Activated naive CD4-positive, alpha-beta T cell treated with anti-CD3 and anti-CD28 coated beads, Interleukin-2, amount 10 ng/mL, durations not matched to agents 7 days and 5 days (primary cell): ENCODE data around the gene RAB40B.
A peak's percentile ranks its signal among the peaks of the same experiment; 100 is the strongest.

ENCODE experiments used
- CTCF ChIA-PET: fragments of 350-600 bp; sonication (Branson Sonifier 250); formaldehyde crosslinking; loops from one replicate; lab custom pipeline; 2021; ENCODE audit warnings: antibody characterized with exemption; lab: Charles Lee
- DNase-seq: peaks from one replicate; pipeline ENCODE4 v3.0.0-alpha.2; 2020
- H3K27ac Mint-ChIP-seq: one replicate; pipeline ENCODE4 v1.8.0; 2021; ENCODE audit warnings: mild to moderate bottlenecking, moderate library complexity, mixed read lengths
- H3K27me3 Mint-ChIP-seq: one replicate; pipeline ENCODE4 v1.8.0; 2021; ENCODE audit warnings: mild to moderate bottlenecking, mixed read lengths
- H3K36me3 Mint-ChIP-seq: one replicate; pipeline ENCODE4 v1.8.0; 2021; ENCODE audit warnings: mixed read lengths
- H3K4me1 Mint-ChIP-seq: one replicate; pipeline ENCODE4 v1.8.0; 2021; ENCODE audit warnings: mixed read lengths
- H3K4me3 Mint-ChIP-seq: one replicate; pipeline ENCODE4 v1.8.0; 2021; ENCODE audit warnings: mild to moderate bottlenecking, moderate library complexity, mixed read lengths
- H3K9me3 Mint-ChIP-seq: one replicate; pipeline ENCODE4 v1.8.0; 2021; ENCODE audit warnings: mixed read lengths

The RAB40B gene

DNA sequence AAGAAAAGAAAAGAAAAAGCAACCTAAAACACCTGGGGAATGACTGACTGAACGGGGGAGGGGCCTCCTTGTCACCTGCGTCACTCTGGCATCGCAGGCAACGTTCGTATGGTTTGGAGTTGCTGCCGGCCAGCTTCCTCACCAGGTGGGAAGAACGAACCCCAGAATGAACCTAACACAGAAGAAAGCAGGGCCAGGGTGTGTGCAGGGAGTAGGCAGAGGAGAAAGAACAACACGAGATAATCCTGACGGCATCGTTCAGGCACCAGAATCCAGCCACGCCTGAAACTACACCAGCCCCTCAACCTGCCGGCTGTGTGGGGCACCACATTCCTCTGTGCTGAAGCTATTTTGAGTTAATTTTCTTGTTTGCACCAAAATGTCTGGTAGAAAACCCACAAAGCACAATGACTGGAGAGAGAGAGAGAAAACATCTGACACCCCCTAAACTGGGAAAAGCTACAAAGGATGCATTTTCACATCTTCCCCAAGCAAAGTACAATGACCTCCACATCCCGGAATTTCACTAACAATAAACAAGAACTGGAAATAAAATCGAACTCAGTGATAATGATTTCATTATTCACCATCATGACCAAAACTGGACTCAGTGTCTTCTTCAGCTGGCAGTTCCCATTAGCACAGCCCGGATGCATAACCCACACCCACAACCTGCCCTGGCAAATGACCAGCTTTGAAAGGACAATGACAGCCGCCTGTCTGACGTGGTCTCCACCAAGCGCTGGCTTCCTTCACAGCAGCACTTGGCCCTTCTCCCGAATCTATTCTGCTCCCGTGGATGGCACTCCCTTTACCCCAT lies 23.6 kb downstream of the RAB40B start:
- H3K4me3 Mint-ChIP-seq: no peak overlapping the region
- H3K4me1 Mint-ChIP-seq: no peaks in the 10 kb centered on the region
- peaks cover 6% of the 10 kb centered on the region for H3K27me3 Mint-ChIP-seq
- no peak overlapping the region for H3K27ac Mint-ChIP-seq
- no peaks in the 10 kb centered on the region for H3K9me3 Mint-ChIP-seq
- no peak for DNase-seq
- no peaks in the 10 kb centered on the region for H3K36me3 Mint-ChIP-seq
- CTCF ChIA-PET: interaction anchor here (1.0 kb wide), 1 partner anchor 104 kb away, joined by 3 read pairs; no protein-coding TSS in a partner anchor

DNA sequence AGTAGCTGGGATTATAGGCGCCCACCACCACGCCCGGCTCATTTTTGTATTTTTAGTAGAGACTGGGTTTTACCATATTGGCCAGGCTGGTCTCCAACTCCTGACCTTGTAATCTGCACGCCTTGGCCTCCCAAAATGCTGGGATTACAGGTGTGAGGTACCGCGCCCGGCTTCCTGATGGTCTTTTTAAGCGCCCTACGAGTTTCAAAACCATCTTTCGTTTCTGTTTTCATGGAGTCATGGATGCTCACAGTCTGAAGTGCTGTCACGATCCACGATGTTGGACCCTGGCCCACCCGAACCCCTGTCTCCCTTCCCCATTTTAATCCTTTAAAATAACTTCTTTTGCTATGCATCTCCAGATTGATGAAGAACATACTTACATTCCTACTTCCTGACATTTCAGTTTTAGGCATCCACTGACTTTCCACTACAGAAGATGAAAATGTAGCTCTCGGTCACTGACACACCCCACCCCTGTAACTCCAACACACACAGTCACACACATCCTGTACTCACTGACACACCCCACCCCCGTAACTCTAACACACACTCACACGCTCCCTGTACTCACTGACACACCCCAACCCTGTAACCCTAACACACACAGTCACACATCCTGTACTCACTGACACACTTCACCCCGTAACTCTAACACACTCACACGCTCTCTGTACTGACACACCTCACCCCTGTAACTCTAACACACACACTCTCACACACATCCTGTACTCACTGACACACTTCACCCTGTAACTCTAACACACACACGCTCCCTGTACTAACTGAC lies 27.6 kb downstream of the RAB40B start:
- Mint-ChIP-seq H3K27me3 (peaks cover 9% of the 10 kb centered on the region), H3K4me3 (no peak overlapping the region), H3K36me3 (no peaks in the 10 kb centered on the region), H3K9me3 (no peaks in the 10 kb centered on the region), H3K27ac (no peak overlapping the region), H3K4me1 (peaks cover 3% of the 10 kb centered on the region)
- CTCF ChIA-PET: no interaction called here
- DNase-seq: no peak

DNA sequence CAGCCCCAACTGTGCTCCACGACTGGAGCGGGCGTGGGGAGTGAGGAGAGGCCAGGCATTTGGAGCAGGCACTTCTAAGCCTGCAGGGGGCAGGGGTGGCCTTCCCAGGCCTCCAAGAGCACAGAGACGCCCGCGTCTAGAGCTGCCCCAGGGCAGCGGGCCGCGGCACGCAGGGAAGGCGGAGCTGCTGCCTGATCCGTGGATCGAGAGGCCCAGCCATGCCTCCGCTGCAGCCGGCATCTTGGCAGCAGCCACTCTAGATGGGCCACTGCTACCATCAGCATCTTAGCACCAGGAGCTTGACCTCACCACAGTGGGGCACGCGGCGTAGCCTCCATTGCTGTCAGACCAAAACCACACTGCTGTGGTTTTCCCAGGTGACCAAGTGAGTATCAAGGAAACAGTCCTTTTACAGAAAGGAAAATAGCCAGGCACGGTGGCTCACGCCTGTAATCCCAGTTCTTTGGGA lies 29.8 kb downstream of the RAB40B start:
- H3K4me3 Mint-ChIP-seq: no peak overlapping the region
- no peaks in the 10 kb centered on the region for H3K36me3 Mint-ChIP-seq
- peaks cover 3% of the 10 kb centered on the region for H3K4me1 Mint-ChIP-seq
- H3K27ac Mint-ChIP-seq: no peak overlapping the region
- CTCF ChIA-PET: interaction anchor here (0.6 to 1.7 kb wide), 11 partner anchors 9 to 112 kb away, joined by 3 to 9 read pairs (median 4); partner anchors contain the start of gene FN3KRP
- DNase-seq: peak; percentile 64
- peaks cover 8% of the 10 kb centered on the region for H3K27me3 Mint-ChIP-seq
- H3K9me3 Mint-ChIP-seq: no peaks in the 10 kb centered on the region

DNA sequence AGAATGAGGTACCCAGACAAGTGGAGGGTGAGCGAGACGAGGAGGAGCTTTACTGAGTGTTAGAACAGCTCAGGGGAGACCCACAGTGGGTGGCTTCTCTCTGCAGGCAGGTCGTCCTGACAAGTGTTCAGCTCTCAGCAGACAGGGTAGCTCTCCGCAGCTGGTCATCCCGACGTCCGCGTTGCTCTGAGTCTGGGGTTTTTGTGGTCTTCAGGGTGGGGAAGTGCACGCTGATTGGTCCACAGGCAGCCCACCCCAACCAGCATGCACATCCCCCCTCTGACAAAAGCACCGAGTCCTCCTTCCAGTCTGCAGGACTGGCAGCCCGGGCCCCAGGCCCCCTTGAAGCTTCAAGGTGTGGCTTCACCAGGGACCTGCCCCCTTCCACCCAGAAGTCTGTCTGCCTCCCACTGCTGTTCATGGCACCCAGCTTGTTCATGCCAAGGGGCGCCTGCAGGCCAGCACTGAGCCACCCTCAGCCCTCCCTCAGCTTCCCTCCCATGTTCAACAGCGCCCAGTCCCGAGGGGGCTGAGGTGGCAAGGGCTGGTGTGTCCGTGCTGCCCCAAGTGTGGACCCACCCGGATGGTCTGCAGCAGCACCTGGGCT lies 30.4 kb downstream of the RAB40B start:
- H3K27me3 Mint-ChIP-seq: peaks cover 8% of the 10 kb centered on the region
- H3K27ac Mint-ChIP-seq: no peak overlapping the region
- DNase-seq: no peak
- no peaks in the 10 kb centered on the region for H3K9me3 Mint-ChIP-seq
- CTCF ChIA-PET: interaction anchor here (0.7 to 1.5 kb wide), 8 partner anchors 9 to 243 kb away, joined by 3 to 9 read pairs (median 4); no protein-coding TSS in a partner anchor
- peaks cover 3% of the 10 kb centered on the region for H3K4me1 Mint-ChIP-seq
- H3K4me3 Mint-ChIP-seq: no peak overlapping the region
- no peaks in the 10 kb centered on the region for H3K36me3 Mint-ChIP-seq

DNA sequence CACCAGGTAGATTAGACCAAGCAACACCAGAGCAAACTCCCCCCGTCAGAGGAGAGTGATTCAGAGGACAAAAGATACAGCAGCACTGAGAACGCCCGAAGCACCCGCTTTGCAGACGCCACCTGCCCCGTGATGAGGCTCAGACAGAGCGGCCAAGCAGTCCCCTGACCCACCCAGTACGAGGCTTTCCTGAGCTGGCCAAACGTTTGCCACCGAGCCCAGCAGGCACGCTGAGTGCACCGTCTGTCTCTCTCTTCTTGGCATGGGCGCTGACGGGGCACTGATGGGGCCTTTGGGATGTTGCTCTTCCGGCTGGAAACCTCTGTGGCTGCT lies 30.9 kb downstream of the RAB40B start:
- Mint-ChIP-seq H3K27me3 (peaks cover 8% of the 10 kb centered on the region), H3K36me3 (no peaks in the 10 kb centered on the region), H3K27ac (no peak overlapping the region), H3K4me1 (peaks cover 3% of the 10 kb centered on the region), H3K4me3 (no peak overlapping the region), H3K9me3 (no peaks in the 10 kb centered on the region)
- CTCF ChIA-PET: interaction anchor here (0.9 to 1.5 kb wide), 4 partner anchors 99 to 244 kb away, joined by 3 to 9 read pairs (median 4); no protein-coding TSS in a partner anchor
- DNase-seq: no peak

DNA sequence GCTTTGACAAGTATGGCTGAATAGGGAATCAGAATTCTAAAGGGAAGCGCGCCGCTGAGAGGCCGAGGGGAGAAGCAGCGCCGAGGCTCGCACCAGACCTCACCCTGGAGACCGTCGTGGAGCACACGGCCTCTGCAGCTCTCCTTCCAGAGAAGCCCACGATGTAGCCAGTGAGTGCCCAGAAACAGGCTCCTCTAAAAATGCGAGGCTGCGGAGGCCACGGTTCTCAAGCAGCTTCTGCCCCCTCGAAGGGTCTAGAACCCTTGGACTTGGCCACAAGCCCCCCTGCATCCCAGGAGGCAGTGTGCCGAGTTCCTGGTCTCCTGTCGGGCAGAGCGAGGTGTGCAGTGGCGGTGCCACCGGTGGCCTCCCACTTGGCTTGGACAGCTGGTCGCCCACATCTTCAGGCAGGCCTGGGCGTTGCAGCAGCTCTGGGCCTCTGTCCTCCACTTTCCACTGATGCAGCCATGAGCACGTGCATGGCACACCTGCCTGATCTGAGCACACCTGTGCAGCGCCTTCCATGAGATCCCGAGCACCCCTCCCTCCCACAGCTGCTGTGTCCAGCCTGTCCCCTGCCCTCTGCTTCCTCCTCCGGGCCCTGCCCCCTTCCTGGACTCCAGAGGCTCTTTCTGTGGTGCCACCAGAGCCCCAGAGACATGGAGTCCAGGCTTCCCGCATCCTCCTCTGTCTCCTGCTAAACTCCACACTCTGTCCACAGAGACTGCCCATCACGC lies 31.4 kb downstream of the RAB40B start:
- Mint-ChIP-seq H3K9me3 (no peaks in the 10 kb centered on the region), H3K4me1 (peaks cover 3% of the 10 kb centered on the region), H3K27me3 (peaks cover 8% of the 10 kb centered on the region), H3K27ac (no peak overlapping the region), H3K4me3 (no peak overlapping the region), H3K36me3 (no peaks in the 10 kb centered on the region)
- CTCF ChIA-PET: interaction anchor here (0.9 kb wide), 1 partner anchor 244 kb away, joined by 3 read pairs; no protein-coding TSS in a partner anchor
- DNase-seq: no peak

DNA sequence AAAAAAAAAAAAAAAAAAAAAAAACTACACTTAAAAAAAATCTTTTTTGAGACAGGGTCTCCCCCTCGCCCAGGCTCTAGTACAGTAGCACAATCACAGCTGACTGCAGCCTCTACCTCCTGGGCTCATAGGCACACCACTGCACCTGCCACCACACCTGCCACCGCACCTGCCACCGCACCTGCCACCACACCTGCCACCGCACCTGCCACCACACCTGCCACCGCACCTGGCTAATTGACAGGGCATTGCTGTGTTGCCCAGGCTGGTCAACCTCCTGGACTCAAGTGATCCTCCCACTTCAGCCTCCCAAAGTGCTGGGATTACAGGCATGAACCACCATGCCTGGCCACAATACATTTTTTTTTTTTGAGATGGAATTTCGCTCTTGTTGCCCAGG lies 32.6 kb downstream of the RAB40B start:
- Mint-ChIP-seq H3K4me1 (peaks cover 3% of the 10 kb centered on the region), H3K36me3 (no peaks in the 10 kb centered on the region), H3K4me3 (no peak overlapping the region), H3K9me3 (no peaks in the 10 kb centered on the region), H3K27me3 (peaks cover 8% of the 10 kb centered on the region), H3K27ac (no peak overlapping the region)
- DNase-seq: no peak
- CTCF ChIA-PET: no interaction called here

DNA sequence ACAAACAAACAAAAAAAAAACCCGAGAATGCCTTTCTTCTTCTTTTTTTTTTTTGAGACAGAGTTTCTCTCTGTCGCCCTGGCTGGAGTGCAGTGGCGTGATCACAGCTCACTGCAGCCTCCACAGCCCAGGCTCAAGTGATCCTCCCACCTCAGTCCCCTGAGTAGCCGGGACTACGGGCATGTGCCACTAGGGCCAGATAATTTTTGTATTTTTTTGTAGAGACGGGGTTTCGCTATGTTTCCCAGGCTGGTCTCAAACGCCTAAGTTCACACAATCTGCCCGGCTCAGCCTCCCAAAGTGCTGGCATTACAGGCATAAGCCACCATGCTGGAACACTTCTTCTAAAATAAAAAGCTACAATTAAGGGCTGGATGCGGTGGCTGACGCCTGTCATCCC lies 33.3 kb downstream of the RAB40B start:
- CTCF ChIA-PET: interaction anchor here (0.6 kb wide), 1 partner anchor 113 kb away, joined by 4 read pairs; no protein-coding TSS in a partner anchor
- H3K9me3 Mint-ChIP-seq: peaks cover 2% of the 10 kb centered on the region
- H3K27me3 Mint-ChIP-seq: peaks cover 8% of the 10 kb centered on the region
- no peak overlapping the region for H3K4me3 Mint-ChIP-seq
- no peaks in the 10 kb centered on the region for H3K36me3 Mint-ChIP-seq
- no peak for DNase-seq
- H3K4me1 Mint-ChIP-seq: peaks cover 3% of the 10 kb centered on the region
- no peak overlapping the region for H3K27ac Mint-ChIP-seq

DNA sequence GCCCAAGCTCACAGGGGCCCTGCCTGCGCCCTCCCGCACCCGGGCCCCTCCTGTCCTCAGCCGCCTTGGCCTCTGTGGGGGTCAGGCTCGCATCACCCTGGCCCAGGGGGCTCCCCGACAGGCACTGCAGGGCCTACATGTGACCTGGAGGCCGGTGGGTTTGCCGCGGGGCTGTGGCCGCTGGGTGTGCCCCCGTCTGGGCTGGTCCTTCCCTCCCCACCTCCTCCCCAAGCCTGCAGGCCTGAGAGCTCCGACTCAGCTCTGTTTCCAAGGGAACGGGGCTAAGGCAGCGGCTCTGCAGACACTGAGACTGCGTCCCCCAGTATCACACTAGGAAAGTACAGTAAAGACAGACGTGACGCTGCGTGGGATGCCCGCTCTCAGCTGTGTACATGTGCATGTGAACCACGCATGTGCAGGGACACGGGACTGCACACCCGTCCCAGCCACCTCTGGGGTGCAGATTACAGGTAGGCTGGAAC lies 33.8 kb downstream of the RAB40B start:
- Mint-ChIP-seq H3K36me3 (no peaks in the 10 kb centered on the region), H3K27ac (no peak overlapping the region), H3K4me3 (no peak overlapping the region), H3K9me3 (peaks cover 6% of the 10 kb centered on the region), H3K27me3 (peaks cover 8% of the 10 kb centered on the region), H3K4me1 (peaks cover 3% of the 10 kb centered on the region)
- CTCF ChIA-PET: interaction anchor here (0.6 kb wide), 1 partner anchor 114 kb away, joined by 4 read pairs; no protein-coding TSS in a partner anchor
- DNase-seq: no peak

DNA sequence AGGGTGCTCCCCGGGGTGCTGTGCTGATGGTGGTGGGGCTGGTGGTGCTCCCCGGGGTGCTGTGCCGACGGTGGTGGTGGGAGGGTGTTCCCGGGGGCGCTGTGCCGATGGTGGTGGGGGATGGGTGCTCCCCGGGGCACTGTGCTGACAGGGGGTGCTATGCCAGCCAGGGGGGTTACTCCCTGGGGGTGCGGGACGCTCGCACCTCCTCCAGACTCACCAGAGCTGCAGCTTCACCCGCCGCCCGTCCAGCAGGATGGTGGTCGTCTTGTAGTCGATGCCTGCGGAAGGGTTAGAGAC lies 34.3 kb downstream of the RAB40B start:
- no peak for DNase-seq
- peaks cover 8% of the 10 kb centered on the region for H3K27me3 Mint-ChIP-seq
- peaks cover 3% of the 10 kb centered on the region for H3K4me1 Mint-ChIP-seq

DNA sequence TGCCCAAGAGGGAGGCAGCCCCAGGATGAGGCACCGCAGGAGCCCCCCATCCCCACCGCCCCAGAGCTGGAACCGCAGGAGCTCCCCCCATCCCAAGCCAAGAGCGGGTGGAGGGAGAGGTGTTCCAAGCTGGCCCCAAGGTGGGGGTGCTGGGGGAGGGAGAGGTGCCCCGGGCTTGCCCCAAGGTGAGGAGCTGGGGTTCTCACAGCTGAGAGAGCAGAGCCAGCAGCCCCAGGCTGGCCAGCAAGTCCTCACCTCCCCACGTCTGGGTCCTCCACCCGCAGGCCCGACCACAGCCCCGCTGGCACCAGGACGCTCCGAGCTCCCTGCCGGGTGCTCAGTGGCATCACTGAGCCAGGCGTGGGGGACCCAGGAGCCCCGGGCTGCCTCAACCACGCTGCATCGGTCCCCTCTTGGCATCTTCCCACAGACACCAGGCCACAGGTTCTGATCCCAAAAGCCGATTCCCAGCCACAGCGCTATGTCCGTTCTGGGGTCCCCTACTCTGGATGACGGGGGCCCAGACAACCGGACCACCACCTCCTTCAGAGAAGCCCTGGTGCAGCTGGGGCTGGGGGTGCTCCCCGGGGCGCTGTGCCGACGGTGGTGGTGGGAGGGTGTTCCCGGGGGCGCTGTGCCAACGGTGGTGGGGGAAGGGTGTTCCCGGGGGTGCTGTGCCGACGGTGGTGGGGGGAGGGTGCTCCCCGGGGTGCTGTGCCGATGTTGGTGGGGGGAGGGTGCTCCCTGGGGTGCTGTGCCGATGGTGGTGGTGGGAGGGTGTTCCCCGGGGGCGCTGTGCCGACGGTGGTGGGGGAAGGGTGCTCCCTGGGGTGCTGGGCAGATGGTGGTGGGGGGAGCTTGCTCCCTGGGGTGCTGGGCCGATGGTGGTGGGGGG lies 34.9 kb downstream of the RAB40B start:
- Mint-ChIP-seq H3K27ac (no peak overlapping the region), H3K4me1 (peaks cover under 1% of the 10 kb centered on the region), H3K36me3 (no peaks in the 10 kb centered on the region), H3K9me3 (peaks cover 7% of the 10 kb centered on the region), H3K27me3 (peaks cover 8% of the 10 kb centered on the region), H3K4me3 (no peak overlapping the region)
- CTCF ChIA-PET: no interaction called here
- no peak for DNase-seq

More for the DNA sequence above, 34.3 kb downstream of the RAB40B start:
- no peak overlapping the region for H3K27ac Mint-ChIP-seq
- no peak overlapping the region for H3K4me3 Mint-ChIP-seq
- H3K36me3 Mint-ChIP-seq: no peaks in the 10 kb centered on the region
- CTCF ChIA-PET: no interaction called here
- H3K9me3 Mint-ChIP-seq: peaks cover 7% of the 10 kb centered on the region

DNA sequence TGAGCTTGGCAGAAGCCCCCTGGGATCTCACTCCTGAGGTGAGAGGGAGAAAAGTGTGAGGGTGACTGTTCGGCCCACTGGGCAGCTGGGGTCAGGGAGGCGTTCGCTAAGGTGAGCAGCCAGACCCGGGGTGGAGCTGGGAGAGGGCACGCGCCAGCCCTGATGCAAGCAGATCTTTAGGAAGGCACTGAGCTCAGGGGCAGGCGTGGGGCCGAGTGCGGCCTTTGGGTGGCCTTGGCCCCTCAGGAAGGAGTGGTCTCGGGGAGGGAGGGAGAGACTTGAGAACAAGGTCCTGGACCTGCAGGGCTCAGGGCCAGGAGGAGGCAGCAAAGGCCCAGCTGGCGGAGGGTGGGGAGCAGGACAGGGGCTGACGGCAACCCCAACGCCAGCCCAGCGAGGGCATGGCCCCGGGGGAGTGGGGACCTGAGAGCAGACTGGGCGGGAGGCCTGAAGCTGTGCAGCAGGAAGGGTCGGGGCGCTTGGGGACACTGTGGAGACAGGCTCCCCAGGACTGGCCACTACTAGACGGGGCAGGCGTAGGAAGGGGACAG lies 35.7 kb downstream of the RAB40B start:
- CTCF ChIA-PET: no interaction called here
- no peaks in the 10 kb centered on the region for H3K4me1 Mint-ChIP-seq
- H3K27ac Mint-ChIP-seq: no peak overlapping the region
- H3K9me3 Mint-ChIP-seq: peaks cover 7% of the 10 kb centered on the region
- H3K27me3 Mint-ChIP-seq: no peaks in the 10 kb centered on the region
- H3K36me3 Mint-ChIP-seq: no peaks in the 10 kb centered on the region
- no peak overlapping the region for H3K4me3 Mint-ChIP-seq
- no peak for DNase-seq
